Gastrocnemius medialis (tissue), 4 donors: ENCODE data around the gene COL20A1. TPM values are rescaled to one million over a fixed set of nuclear protein-coding genes. Genes with fewer than 3 reads are reported as not detected.

Experiments
- ATAC-seq, 2 donors: fragments of 150-250 bp; one replicate each; pipeline ENCODE4 v1.9.1; 2016
- DNase-seq, 2 donors: peaks; one replicate each; pipeline ENCODE4 v3.0.0-alpha.2; 2019
- H3K27ac ChIP-seq, 4 donors: fragments of 200-600 bp; sonication (generic); 1 replicate in 1 of 4; 2 replicates in 3 of 4; pipeline ENCODE4 v1.5.1; 2016 to 2018; ENCODE audit warnings: mild to moderate bottlenecking in 2 of 4, moderate library complexity in 1 of 4
- H3K27me3 ChIP-seq, 3 donors: fragments of 200-600 bp; sonication (generic) in 2 of 3; 1 replicate in 1 of 3; 2 replicates in 2 of 3; pipeline versions ENCODE4 v1.5.1 to v1.6.0; 2016 to 2019; ENCODE audit warnings: mild to moderate bottlenecking in 1 of 3, moderate library complexity in 1 of 3
- H3K36me3 ChIP-seq, 2 donors: fragments of 200-600 bp; sonication (generic) in 1 of 2; one replicate each; pipeline ENCODE4 v1.5.1; 2017 to 2018
- H3K4me1 ChIP-seq, 2 donors: fragments of 200-600 bp; sonication (generic) in 1 of 2; one replicate each; pipeline ENCODE4 v1.5.1; 2016 to 2017; ENCODE audit warnings: mild to moderate bottlenecking in 2 of 2
- H3K4me3 ChIP-seq, 4 donors: fragments of 200-600 bp; sonication (generic) in 3 of 4; 1 replicate in 1 of 4; 2 replicates in 3 of 4; pipeline ENCODE4 v1.5.1; 2016 to 2019; ENCODE audit warnings: mild to moderate bottlenecking in 2 of 4
- H3K9me3 ChIP-seq, 3 donors: fragments of 200-600 bp; sonication (generic) in 2 of 3; 1 replicate in 1 of 3; 2 replicates in 2 of 3; pipeline ENCODE4 v1.5.1; 2016 to 2019
- CTCF ChIP-seq, 5 experiments: fragments of 450-650 bp in 3 of 5; fragments of 200-600 bp in 2 of 5; sonication (generic) in 2 of 5; IDR thresholded peaks in 4 of 5; conservative IDR thresholded peaks in 1 of 5; 1 replicate in 4 of 5; 2 replicates in 1 of 5; pipeline ENCODE4 v1.5.1; 2016 to 2019; ENCODE audit warnings: antibody characterized with exemption in 5 of 5, mild to moderate bottlenecking in 3 of 5, moderate library complexity in 3 of 5
- POLR2A ChIP-seq, 2 donors: fragments of 450-650 bp; IDR thresholded peaks; one replicate each; pipeline ENCODE4 v1.6.1; 2017; ENCODE audit warnings: antibody characterized with exemption in 2 of 2, mild to moderate bottlenecking in 2 of 2, moderate library complexity in 2 of 2
- in situ Hi-C, 4 donors: fragments of 200-750 bp; cut with MboI; loops; one replicate each; pipeline versions ENCODE4 v1.15.0 to v1.8.0; 2017; ENCODE audit warnings: low sequenced_read_pairs in 4 of 4
- intact Hi-C: fragments of 100-400 bp; cut with DNase I; formaldehyde crosslinking; loops from one replicate; pipeline ENCODE4 v1.15.1; 2023; ENCODE audit warnings: low total_unique reads
- total RNA-seq, 4 donors: library from RNA; depleted of rRNA; stranded (reverse); fragments of >200 nt; gene quantifications; one replicate each; pipeline versions ENCODE4 v1.1.0 to v1.2.3, GENCODE V29; 2016

The COL20A1 gene
- total RNA-seq, 4 donors from 2014 or later = 0.23 TPM; not detected in 3

GRCh38 chr20:63293456-63293855 lies 470 bp downstream of the COL20A1 start:
- H3K4me3 ChIP-seq = no peak overlapping the region
- no peaks in the 10 kb centered on the region for H3K4me1 ChIP-seq
- no peaks in the 10 kb centered on the region for H3K9me3 ChIP-seq
- in situ Hi-C loops = no loop called here
- intact Hi-C loops = no loop called here
- DNase-seq = no peak
- no peak for ATAC-seq
- H3K27ac ChIP-seq = no peak overlapping the region
- TF ChIP-seq CTCF (IDR thresholded peaks at IDR 0.05 in 4 of 5, conservative IDR thresholded peaks at IDR 0.05 in 1 of 5) (no peak), POLR2A (IDR thresholded peaks at IDR 0.05) (no peak)
- H3K36me3 ChIP-seq = peaks cover 0 to 4% of the 10 kb centered on the region in 2 donors
- H3K27me3 ChIP-seq = peaks cover 37 to 61% (median 46%) of the 10 kb centered on the region in 3 donors

- Histone ChIP-seq H3K36me3 (no peaks in the 10 kb centered on the region), H3K27me3 (peaks cover 38 to 67% (median 51%) of the 10 kb centered on the region in 3 donors), H3K4me1 (no peaks in the 10 kb centered on the region), H3K4me3 (no peak overlapping the region), H3K27ac (no peak overlapping the region), H3K9me3 (no peaks in the 10 kb centered on the region)
- ATAC-seq (no peak), DNase-seq (no peak)
- no peak for TF ChIP-seq POLR2A (IDR thresholded peaks at IDR 0.05)
- no peak for TF ChIP-seq CTCF (IDR thresholded peaks at IDR 0.05 in 4 of 5, conservative IDR thresholded peaks at IDR 0.05 in 1 of 5)
- in situ Hi-C loops = no loop called here
- intact Hi-C loops = no loop called here
These were observed 1.0 kb downstream of the COL20A1 start for GRCh38 chr20:63293871-63294535.

GRCh38 chr20:63294536-63294900 lies 1.5 kb downstream of the COL20A1 start:
- Histone ChIP-seq H3K27ac (no peak overlapping the region), H3K4me1 (no peaks in the 10 kb centered on the region), H3K9me3 (no peaks in the 10 kb centered on the region), H3K4me3 (no peak overlapping the region), H3K36me3 (no peaks in the 10 kb centered on the region), H3K27me3 (peaks cover 38 to 68% (median 56%) of the 10 kb centered on the region in 3 donors)
- TF ChIP-seq POLR2A (IDR thresholded peaks at IDR 0.05) (no peak), CTCF (IDR thresholded peaks at IDR 0.05 in 4 of 5, conservative IDR thresholded peaks at IDR 0.05 in 1 of 5) (no peak)
- ATAC-seq (no peak), DNase-seq (no peak)
- intact Hi-C loops = no loop called here
- in situ Hi-C loops = no loop called here

GRCh38 chr20:63295018-63295417 lies 2.0 kb downstream of the COL20A1 start:
- ATAC-seq = no peak
- no peak for TF ChIP-seq POLR2A (IDR thresholded peaks at IDR 0.05)
- no peak for TF ChIP-seq CTCF (IDR thresholded peaks at IDR 0.05 in 4 of 5, conservative IDR thresholded peaks at IDR 0.05 in 1 of 5)
- in situ Hi-C loops = no loop called here

GRCh38 chr20:63295422-63295821 lies 2.4 kb downstream of the COL20A1 start:
- Histone ChIP-seq H3K27me3 (peaks cover 40 to 68% (median 63%) of the 10 kb centered on the region in 3 donors), H3K27ac (no peak overlapping the region), H3K36me3 (no peaks in the 10 kb centered on the region), H3K4me3 (no peak overlapping the region), H3K4me1 (no peaks in the 10 kb centered on the region), H3K9me3 (no peaks in the 10 kb centered on the region)
- no peak for TF ChIP-seq CTCF (IDR thresholded peaks at IDR 0.05 in 4 of 5, conservative IDR thresholded peaks at IDR 0.05 in 1 of 5)
- ATAC-seq (no peak), DNase-seq (no peak)
- in situ Hi-C loops (no loop called here), intact Hi-C loops (no loop called here)

More at GRCh38 chr20:63295018-63295417, 2.0 kb downstream of the COL20A1 start:
- Histone ChIP-seq H3K9me3 (no peaks in the 10 kb centered on the region), H3K27ac (no peak overlapping the region), H3K4me1 (no peaks in the 10 kb centered on the region), H3K4me3 (no peak overlapping the region), H3K27me3 (peaks cover 38 to 68% (median 61%) of the 10 kb centered on the region in 3 donors), H3K36me3 (no peaks in the 10 kb centered on the region)
- no peak for DNase-seq
- intact Hi-C loops = no loop called here
